GM21367 (cell line): ENCODE results near the gene IFT172.
"Not testable (repeated sequence)": the region's sequence is repeated elsewhere in the genome, so short reads cannot be mapped to it uniquely, and the experiment has no call there.

ENCODE experiments used
- ATAC-seq: cut with Tn5 transposase; IDR thresholded peaks from one replicate; pipeline ENCODE4 v1.9.1; 2021; ENCODE audit not compliant: unreplicated experiment

IFT172 gene

DNA sequence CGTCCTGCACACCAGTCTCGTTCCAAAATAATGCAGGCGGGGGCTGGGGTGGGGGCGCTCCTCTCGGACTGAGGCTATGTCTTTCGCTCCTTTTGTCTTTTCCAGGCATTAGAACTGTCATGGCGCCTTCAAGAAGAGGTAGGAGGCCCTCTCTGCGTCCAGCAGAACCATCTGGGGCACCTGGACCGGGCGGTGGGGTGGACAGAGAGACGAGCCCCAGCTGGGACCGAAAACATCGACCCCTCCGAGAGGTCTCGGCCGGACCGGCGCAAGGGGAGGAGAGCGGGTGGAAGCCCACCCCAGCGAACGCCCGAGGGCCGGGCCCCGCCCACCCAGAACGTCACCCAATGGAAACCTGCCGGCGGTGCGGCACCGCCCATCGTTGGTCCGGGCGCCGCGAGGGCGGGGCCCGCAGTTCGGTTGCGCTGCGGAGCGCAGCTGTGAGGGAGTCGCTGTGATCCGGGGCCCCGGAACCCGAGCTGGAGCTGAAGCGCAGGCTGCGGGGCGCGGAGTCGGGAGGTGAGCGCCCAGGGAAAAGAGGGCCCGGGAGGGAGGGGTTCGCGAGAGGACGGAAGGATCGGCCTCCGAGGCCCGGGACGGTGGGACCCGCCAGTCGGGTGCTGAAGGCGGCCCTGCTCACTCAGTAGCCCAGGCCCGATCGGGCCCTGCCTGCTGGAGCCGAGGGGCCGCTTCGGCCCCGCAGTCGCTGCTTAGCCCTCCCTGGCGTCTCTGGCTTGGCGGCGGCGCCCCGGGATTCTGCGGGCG lies 61.1 kb downstream of the IFT172 start, which contains the start of gene NRBP1:
NRBP1 (plus strand) TSS at position 419 of the 765 bp plus-strand sequence. CDS start 4,643 bp downstream, outside the sequence.
- peak; percentile 84 for ATAC-seq

DNA sequence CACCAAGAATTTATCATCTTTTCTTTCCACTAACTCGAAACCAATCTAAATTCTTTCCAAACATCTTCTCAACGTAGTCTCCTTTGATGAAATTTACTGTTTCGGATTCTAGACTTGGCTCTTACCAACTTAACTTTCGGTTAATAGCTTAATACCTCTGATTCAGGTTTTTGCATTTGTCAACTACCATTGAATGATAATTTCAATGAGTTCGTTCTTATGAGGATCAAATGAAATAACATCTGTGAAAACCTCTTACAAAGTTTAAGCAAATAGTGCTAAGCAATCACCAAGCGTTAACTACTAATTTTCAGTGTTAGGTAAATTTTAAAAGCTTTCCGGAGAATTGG lies 61.7 kb downstream of the IFT172 start:
- ATAC-seq, result no peak

DNA sequence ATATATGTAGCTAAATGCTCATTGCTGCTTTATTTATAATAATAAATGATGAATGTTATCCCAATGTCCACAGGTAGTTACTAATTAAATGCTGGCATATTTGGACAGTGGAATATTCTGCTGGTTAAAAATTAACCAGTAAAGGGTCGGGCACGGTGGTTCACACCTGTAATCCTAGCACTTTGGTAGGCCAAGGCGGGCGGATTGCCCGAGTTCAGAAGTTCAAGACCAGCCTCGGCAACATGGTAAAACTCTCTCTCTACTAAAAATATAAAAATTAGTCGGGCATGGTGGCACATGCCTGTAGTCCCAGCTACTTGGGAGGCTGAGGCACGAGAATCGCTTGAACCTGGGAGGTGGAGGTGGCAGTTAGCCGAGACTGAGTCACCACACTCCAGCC lies 64.5 kb downstream of the IFT172 start:
- not testable (repeated sequence) for ATAC-seq

DNA sequence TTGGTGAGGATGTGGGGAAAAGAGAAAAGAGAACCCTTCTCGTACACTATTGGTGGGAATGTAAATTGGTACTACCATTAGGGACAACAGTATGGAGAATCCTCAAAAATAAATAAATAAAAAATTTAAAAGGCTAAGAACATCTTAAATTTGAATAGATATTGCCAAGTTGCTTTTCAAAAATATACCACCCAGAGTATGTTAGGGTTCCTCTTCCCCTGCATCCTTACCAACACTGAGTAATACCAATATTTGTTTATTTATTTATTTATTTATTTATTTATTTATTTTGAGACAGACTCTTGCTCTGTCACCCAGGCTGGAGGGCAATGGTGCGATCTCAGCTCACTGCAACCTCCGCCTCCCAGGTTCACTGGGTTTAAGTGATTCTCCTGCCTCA lies 66.6 kb downstream of the IFT172 start:
- ATAC-seq, result no peak

DNA sequence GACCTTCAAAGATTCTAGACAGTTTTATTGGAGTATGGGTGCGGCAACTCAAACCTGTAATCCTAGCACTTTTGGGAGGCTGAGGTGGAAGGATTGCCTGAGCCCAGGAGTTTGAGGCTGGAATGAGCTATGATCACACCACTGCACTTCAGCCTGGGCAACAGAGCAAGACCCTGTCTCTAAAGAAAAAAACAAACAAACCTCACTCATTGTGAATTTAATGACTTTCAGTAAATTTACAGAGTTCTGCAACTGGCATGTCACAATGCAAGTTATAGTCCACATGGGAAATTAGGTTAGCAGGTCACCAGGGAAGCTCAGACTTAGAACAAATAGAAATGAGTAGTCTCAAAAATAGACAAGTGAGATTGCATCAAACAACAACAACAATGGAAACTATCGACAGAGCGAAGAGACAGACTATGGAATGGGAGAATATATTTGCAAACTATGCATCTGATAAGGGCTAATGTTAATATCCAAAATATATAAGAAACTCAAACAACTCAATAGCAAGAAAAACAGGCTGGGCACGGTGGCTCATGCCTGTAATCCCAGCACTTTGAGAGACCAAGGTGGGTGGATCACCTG lies 67.8 kb downstream of the IFT172 start:
- no peak for ATAC-seq

DNA sequence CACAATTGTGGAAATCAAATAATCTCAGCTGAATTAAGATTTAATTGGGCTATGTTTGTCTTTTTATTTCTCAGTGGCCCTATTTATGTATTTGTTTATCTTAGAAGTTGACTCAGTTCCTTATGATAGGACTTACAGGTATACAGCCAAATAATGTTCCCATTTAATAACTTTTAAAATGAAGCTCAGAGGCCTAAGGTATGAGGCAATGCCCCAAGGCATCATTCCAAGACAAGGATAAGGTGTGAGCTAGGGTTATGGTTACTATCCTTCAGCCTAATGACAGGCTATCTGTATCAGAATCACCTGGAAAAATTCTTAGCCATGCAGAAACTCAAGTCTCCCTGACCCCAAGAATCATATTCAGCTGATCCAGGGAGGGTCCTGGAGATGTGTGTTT lies 68.5 kb downstream of the IFT172 start:
- ATAC-seq, result no peak

DNA sequence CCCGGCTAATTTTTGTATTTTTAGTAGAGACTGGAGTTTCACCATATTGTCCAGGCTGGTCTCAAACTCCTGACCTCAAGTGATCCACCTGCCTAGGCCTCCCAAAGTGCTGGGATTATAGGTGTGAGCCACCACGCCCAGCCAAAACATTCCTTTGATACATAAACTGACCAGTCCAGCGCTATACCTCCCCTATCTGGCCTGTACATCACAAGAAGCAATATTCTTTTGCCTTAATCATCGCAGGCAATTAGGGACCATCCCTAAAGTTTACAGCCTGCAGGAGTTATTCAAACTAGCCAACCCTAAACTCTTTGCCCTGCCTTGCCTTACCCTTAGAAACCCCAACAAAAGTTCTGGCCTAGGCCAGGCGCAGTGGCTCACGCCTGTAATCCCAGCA lies 73.4 kb downstream of the IFT172 start:
- no peak for ATAC-seq

DNA sequence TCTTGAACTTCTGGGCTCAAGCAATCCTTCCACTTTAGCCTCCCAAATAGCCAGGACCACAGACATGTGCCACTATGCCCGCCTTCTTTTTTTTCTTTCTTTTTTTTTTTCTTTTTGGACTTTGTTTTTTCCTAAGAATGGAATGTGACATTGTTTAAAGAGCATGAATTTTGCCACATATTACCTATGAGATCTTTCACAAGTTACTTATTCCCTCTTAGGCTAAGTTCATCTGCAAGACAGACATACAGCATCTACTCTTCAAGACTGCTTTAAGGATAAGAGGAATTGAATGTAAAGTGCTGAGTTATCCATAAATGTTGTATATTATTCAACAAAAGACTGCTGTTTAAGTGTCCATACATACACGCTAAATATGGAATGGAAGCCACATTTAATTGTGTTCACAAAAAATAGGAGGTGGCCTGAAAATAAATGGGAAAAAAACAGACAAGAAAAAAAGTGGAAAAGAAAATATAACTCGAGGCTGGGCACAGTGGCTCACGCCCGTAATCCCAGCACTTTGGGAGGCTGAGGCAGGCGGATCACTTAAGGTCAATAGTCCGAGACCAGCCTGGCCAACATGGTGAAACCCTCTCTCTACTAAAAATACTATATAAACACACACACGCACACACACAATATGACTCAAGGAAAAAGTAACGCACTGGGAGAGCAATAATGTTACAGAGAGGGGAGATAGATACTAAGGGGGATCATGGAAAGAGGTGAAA lies 77.0 kb downstream of the IFT172 start:
- ATAC-seq, result no peak

DNA sequence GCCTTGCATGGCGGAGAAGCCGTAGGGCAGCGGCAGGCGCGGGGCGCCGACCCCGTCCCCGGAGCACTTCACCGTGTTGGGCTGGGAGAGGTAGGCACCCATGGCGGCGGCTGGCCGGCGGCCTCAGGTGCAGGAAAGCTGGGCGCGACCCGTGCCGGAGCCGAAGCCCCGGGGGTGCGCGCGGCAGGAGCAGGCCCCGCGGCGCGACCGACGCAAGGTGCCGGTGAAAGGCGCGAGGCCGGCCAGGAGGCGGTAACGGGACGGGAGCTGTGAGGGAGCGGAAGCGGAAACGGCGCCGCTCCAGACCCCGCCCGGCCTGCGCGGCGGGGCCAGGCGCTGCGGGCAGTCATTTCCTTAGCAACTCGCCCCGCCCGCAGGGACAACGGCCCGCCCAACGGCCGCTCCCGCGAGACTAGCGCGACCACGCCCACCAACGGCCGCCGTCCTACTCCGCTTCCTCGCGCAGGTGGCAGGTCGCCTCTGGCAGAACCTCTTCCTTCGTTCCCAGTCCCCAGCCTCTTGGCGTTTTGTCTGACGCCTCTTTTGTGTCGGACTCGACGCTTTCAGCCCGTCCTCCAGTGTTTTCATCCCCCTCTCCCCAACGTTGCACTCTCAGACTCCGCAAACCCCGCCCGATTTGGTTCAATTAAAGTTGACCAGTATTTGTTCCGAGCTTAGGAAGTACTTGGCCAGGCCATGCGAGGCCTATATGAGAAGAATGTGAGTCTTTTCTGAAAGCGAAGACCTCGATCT lies 80.0 kb downstream of the IFT172 start, which contains the start of gene PPM1G:
PPM1G (minus strand) TSS at position 271 of the 753 bp plus-strand sequence; CDS start at position 102, 169 bp downstream.
- peak; percentile 85 for ATAC-seq

DNA sequence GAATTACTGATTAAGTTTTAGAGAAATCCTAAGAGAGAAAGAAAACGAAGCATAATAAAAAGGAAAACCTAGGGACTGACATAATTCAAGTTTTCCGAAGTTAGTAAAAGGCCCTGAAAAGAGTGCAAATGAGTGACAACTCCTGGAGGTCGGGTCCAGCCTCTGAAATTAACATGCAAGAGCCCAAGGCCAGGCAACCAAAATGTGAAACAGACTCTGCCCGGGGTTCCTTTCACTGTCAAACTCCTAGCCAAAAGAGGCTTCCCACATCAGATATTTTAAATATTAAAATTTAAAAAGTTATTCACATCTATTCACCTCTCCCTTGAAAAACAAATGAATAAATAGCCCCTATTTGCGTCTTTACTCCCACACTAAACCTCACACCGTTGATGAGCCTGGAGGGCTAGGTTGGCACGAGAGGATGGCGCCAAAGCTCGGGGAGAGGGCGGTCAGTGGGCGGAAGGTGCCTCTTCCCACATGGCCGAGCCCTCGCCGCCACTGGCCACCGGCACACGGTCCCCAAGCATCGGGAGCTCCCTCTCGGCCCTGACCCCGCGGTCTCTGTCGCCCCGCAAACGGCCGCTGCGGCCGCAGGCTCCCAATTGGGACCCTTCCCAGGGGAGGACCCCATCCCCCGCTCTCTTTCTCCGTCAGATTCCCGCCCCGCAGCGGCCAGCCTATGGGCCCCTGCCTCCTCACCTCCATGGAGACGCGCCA lies 80.8 kb downstream of the IFT172 start:
- peak; percentile 33 for ATAC-seq

DNA sequence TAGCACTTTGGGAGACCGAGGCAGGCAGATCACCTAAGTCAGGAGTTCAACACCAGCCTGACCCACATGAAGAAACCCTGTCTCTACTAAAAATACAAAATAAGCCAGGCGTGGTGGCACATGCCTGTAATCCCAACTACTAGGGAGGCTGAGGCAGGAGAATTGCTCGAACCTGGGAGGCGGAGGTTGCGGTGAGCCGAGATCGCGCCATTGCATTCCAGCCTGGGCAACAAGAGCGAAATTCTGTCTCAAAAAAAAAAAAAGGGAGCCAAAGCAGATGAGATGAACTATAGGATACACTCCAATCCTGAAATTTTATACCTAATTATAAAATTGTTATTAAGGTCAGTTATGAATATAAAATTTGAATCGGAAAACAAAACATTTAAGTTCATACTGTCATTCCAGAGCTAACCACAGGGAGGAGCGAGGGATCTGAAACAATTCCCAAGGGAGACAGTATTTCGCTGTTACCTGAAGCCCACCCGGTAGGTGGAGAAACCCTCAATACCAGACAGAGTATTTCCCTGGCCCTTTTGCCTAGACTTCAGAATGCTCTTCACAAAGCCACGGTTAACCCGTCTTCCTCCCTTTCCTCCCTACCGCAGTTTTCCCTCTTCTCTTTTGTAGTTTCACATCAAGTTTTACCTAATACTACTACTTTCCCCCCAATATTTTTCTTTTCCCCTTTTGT lies 81.6 kb downstream of the IFT172 start:
- ATAC-seq, result no peak

DNA sequence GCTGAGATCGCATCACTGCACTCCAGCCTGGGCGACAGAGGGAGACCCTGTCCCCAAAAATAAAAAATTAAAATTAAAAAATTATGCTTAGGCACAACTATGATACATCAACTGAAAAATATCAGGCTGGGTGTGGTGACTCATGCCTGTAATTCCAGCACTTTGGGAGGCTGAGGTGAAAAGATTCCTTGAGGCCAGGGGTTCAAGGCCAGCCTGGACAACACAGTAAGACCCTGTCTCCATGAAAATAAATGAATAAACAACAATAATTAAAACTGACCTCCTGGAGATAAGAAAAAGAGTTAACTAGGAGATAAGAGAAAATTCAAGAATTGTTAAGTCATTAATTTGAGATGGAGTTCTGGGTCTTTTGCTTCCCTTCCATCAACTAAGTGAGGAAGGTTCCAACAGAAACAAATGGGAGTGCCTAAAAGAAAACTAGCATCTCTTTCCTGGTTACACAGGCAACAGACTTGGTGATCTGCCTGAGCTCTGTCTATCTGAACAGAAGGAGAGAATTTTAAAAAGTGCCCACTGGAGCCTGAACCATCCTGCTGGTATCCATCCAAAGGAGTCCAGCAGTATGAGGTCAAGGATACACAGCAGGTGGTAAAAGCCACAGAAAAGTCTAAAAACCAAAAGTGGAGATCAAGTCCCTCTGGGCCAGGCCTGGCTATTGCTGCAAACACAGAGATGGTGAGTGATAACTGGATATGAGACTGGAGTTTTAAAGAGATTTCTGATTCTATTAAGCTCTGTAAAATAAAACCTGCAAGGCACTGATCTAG lies 89.0 kb downstream of the IFT172 start:
- no peak for ATAC-seq

DNA sequence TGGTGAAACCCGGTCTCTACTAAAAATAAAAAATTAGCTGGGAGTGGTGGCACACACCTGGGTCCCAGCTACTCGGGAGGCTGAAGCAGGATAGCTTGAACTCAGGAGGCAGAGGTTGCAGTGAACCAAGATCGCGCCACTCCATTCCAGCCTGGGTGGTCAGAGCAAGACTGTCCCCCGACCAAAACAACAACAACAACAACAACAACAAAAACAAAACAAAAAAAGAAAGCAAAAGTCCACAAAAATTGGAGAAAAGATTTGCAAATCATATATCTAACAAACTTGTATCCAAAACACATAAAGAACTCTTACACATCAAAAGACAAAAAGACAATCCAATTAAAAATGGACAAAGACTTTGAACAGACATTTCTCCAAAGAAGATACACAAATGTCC lies 90.6 kb downstream of the IFT172 start:
- ATAC-seq, result no peak
